GM23338 (cell line): ENCODE data around the gene EPB41L4A. TPM values are rescaled to one million over a fixed set of nuclear protein-coding genes. Genes with fewer than 3 reads are reported as not detected.
A peak's percentile ranks its signal among the peaks of the same experiment; 100 is the strongest.

Experiments
- ATAC-seq: fragments of 200-7000 bp; cut with Tn5 transposase; 3 replicates; pipeline ENCODE4 v1.9.1; 2020
- DNase-seq: peaks from one replicate; pipeline ENCODE4 v3.0.0-alpha.2; 2015; ENCODE audit warnings: low spot score
- H2AFZ ChIP-seq: fragments of 200-600 bp; sonication (generic); 2 replicates; pipeline ENCODE4 v1.8.0; 2016; ENCODE audit warnings: antibody characterized with exemption, mild to moderate bottlenecking, moderate library complexity
- H3F3A ChIP-seq: fragments of 200-600 bp; sonication (generic); replicated peaks from 2 replicates; pipeline ENCODE4 v1.8.0; 2017; ENCODE audit warnings: antibody characterized with exemption, mixed run types, low read depth
- H3K27ac ChIP-seq: fragments of 200-600 bp; sonication (generic); 2 replicates; pipeline ENCODE4 v1.6.1; 2016; ENCODE audit warnings: low read depth
- H3K27me3 ChIP-seq: fragments of 200-600 bp; sonication (generic); 2 replicates; pipeline ENCODE4 v1.8.0; 2016; ENCODE audit warnings: mild to moderate bottlenecking, mixed run types, moderate library complexity; ENCODE audit not compliant: insufficient read depth
- H3K36me3 ChIP-seq: fragments of 200-600 bp; sonication (generic); 2 replicates; pipeline ENCODE4 v1.8.0; 2016; ENCODE audit warnings: mild to moderate bottlenecking; ENCODE audit not compliant: insufficient read depth
- H3K4me1 ChIP-seq: fragments of 200-600 bp; sonication (generic); 2 replicates; pipeline ENCODE4 v1.8.0; 2016; ENCODE audit warnings: mild to moderate bottlenecking, moderate library complexity; ENCODE audit not compliant: insufficient read depth
- H3K4me2 ChIP-seq: fragments of 200-600 bp; sonication (generic); 2 replicates; pipeline ENCODE4 v1.7.1; 2017; ENCODE audit warnings: mixed run types
- H3K4me3 ChIP-seq: fragments of 200-600 bp; sonication (generic); 2 replicates; pipeline ENCODE4 v1.6.1; 2016; ENCODE audit warnings: mixed run types
- H3K79me2 ChIP-seq: fragments of 200-600 bp; sonication (generic); replicated peaks from 2 replicates; pipeline ENCODE4 v1.8.0; 2017; ENCODE audit warnings: mild to moderate bottlenecking; ENCODE audit not compliant: insufficient read depth
- H3K9me2 ChIP-seq: fragments of 200-600 bp; sonication (generic); 2 replicates; pipeline ENCODE4 v1.8.0; 2017; ENCODE audit not compliant: insufficient read depth
- H4K20me1 ChIP-seq: fragments of 200-600 bp; sonication (generic); replicated peaks from 2 replicates; pipeline ENCODE4 v1.8.0; 2017; ENCODE audit warnings: mild to moderate bottlenecking; ENCODE audit not compliant: insufficient read depth
- H3K27ac Mint-ChIP-seq: 2 replicates; pipeline ENCODE4 v1.8.0; 2020; ENCODE audit warnings: inconsistent platforms, mild to moderate bottlenecking, moderate library complexity, mixed read lengths
- H3K27me3 Mint-ChIP-seq: 3 replicates; pipeline ENCODE4 v1.8.0; 2022; ENCODE audit warnings: low read depth, mild to moderate bottlenecking, moderate library complexity, mixed read lengths, inconsistent platforms; ENCODE audit not compliant: insufficient read depth, poor library complexity
- H3K36me3 Mint-ChIP-seq: 3 replicates; pipeline ENCODE4 v1.8.0; 2021; ENCODE audit warnings: low read depth, mild to moderate bottlenecking, inconsistent platforms, moderate library complexity, mixed read lengths
- H3K4me1 Mint-ChIP-seq: 3 replicates; pipeline ENCODE4 v1.8.0; 2020; ENCODE audit warnings: mild to moderate bottlenecking, inconsistent platforms, mixed read lengths
- H3K4me3 Mint-ChIP-seq: 3 replicates; pipeline ENCODE4 v1.8.0; 2021; ENCODE audit warnings: moderate library complexity, mild to moderate bottlenecking, inconsistent platforms, mixed read lengths
- H3K9me3 Mint-ChIP-seq: 3 replicates; pipeline ENCODE4 v1.8.0; 2020; ENCODE audit warnings: moderate library complexity, mild to moderate bottlenecking, inconsistent platforms, mixed read lengths
- CTCF ChIP-seq, 2 experiments: fragments of 200-600 bp in 1 of 2; sonication (generic) in 1 of 2; conservative IDR thresholded peaks; 2 replicates each; pipeline versions ENCODE4 v1.5.1 to v1.6.1; 2016 to 2017; ENCODE audit warnings: antibody characterized with exemption in 2 of 2, low read depth in 2 of 2, mild to moderate bottlenecking in 2 of 2, moderate library complexity in 1 of 2
- EZH2 ChIP-seq: fragments of 200-600 bp; sonication (generic); IDR thresholded peaks from one replicate; pipeline ENCODE4 v1.8.0; 2017; ENCODE audit warnings: antibody characterized with exemption, mild to moderate bottlenecking, low read depth; ENCODE audit not compliant: unreplicated experiment
- EZH2phosphoT487 ChIP-seq: fragments of 200-600 bp; sonication (generic); IDR thresholded peaks from one replicate; pipeline ENCODE4 v1.8.1; 2018; ENCODE audit warnings: antibody characterized with exemption; ENCODE audit not compliant: unreplicated experiment
- JUNB ChIP-seq: IDR thresholded peaks from one replicate; pipeline ENCODE4 v1.6.1; 2016; ENCODE audit warnings: antibody characterized with exemption; ENCODE audit not compliant: unreplicated experiment
- POLR2AphosphoS5 ChIP-seq: IDR thresholded peaks from 2 replicates; pipeline ENCODE4 v1.6.1; 2016; ENCODE audit warnings: antibody characterized with exemption, low read depth
- ZNF114 ChIP-seq: fragments of 250-450 bp; sonication (Bioruptor Pico); IDR thresholded peaks from 2 replicates; pipeline ENCODE4 v1.5.0; 2020; ENCODE audit warnings: mild to moderate bottlenecking, moderate library complexity
- ZNF331 ChIP-seq: fragments of 250-450 bp; sonication (Bioruptor Pico); IDR thresholded peaks from 2 replicates; pipeline ENCODE4 v1.5.0; 2020; ENCODE audit warnings: low read depth, mild to moderate bottlenecking, moderate library complexity
- ZNF462 ChIP-seq: fragments of 250-450 bp; sonication (Bioruptor Pico); IDR thresholded peaks from 2 replicates; pipeline ENCODE4 v1.5.0; 2020; ENCODE audit warnings: mild to moderate bottlenecking, moderate library complexity
- polyA plus RNA-seq: library from polyadenylated mRNA; unstranded; fragments of >200 nt; fragmentation: Nextera tagmentation; extraction: Ambion mirVana; gene quantifications from 2 replicates; pipeline ENCODE4 v1.2.1, GENCODE V29; 2016
- total RNA-seq: library from RNA; depleted of rRNA; stranded (reverse); fragments of >200 nt; shearing (Covaris generic); gene quantifications from 2 replicates; pipeline ENCODE4 v1.2.3, GENCODE V29; 2014

EPB41L4A gene
- total and polyA plus RNA-seq, 2 experiments from 2014 or later: 5.7 to 6.0 TPM

GRCh38 chr5:112333331-112333781 is 85.7 kb downstream of the EPB41L4A start:
- H4K20me1 ChIP-seq: no peaks in the 10 kb centered on the region
- H3K9me3 Mint-ChIP-seq: no peaks in the 10 kb centered on the region
- no peaks in the 10 kb centered on the region for H3K36me3 Mint-ChIP-seq
- H3K27ac ChIP-seq: no peak overlapping the region
- peaks cover 26% of the 10 kb centered on the region for H3K4me1 ChIP-seq
- H3K79me2 ChIP-seq: no peaks in the 10 kb centered on the region
- peaks cover 4% of the 10 kb centered on the region for H3K27me3 Mint-ChIP-seq
- H3K27me3 ChIP-seq: no peaks in the 10 kb centered on the region
- no peak overlapping the region for H3K4me3 Mint-ChIP-seq
- no peak for TF ChIP-seq EZH2phosphoT487
- TF ChIP-seq EZH2: no peak
- no peak for TF ChIP-seq CTCF (conservative IDR thresholded peaks at IDR 0.05; ENCODE audit: low read depth in 2 of 2)
- no peak for TF ChIP-seq ZNF114
- no peak for TF ChIP-seq ZNF462
- no peak for TF ChIP-seq ZNF331 (CRISPR knock-in tag)
- no peak for TF ChIP-seq POLR2AphosphoS5
- no peak for TF ChIP-seq JUNB
- no peaks in the 10 kb centered on the region for H3F3A ChIP-seq
- peak; percentile 46 for ATAC-seq
- no peak overlapping the region for H3K4me3 ChIP-seq
- H3K4me2 ChIP-seq: peak overlapping the region; percentile 61
- peak overlapping the region; percentile 65 for H3K27ac Mint-ChIP-seq
- H3K4me1 Mint-ChIP-seq: peaks cover 42% of the 10 kb centered on the region
- no peaks in the 10 kb centered on the region for H3K36me3 ChIP-seq
- no peaks in the 10 kb centered on the region for H3K9me2 ChIP-seq
- peak overlapping the region; percentile 35; the same call in 1 of the 2 replicates for H2AFZ ChIP-seq
- DNase-seq: no peak
